Suprapubic skin (tissue), 4 donors: ENCODE measurements around the gene CEP170B. TPM values are rescaled to one million over a fixed set of nuclear protein-coding genes. Genes with fewer than 3 reads are reported as not detected.
"Not testable (repeated sequence)": the region's sequence is repeated elsewhere in the genome, so short reads cannot be mapped to it uniquely, and the experiment has no call there.

ENCODE experiments used
- DNase-seq, 2 donors: peaks; one replicate each; pipeline ENCODE4 v3.0.0-alpha.2; 2019; ENCODE audit warnings: low spot score in 2 of 2
- H3K27ac ChIP-seq: fragments of 200-600 bp; sonication (generic); one replicate; pipeline ENCODE4 v1.5.1; 2019
- H3K27me3 ChIP-seq: fragments of 200-600 bp; sonication (generic); one replicate; pipeline ENCODE4 v1.5.1; 2019
- H3K36me3 ChIP-seq: fragments of 200-600 bp; sonication (generic); one replicate; pipeline ENCODE4 v1.5.1; 2019
- H3K4me1 ChIP-seq: fragments of 200-600 bp; sonication (generic); one replicate; pipeline ENCODE4 v1.5.1; 2019
- H3K4me3 ChIP-seq: fragments of 200-600 bp; sonication (generic); one replicate; pipeline ENCODE4 v1.5.1; 2019; ENCODE audit warnings: mild to moderate bottlenecking
- H3K9me3 ChIP-seq: fragments of 200-600 bp; sonication (generic); one replicate; pipeline ENCODE4 v1.5.1; 2019
- CTCF ChIP-seq, 2 donors: fragments of 200-600 bp in 1 of 2; fragments of 450-650 bp in 1 of 2; sonication (generic) in 1 of 2; IDR thresholded peaks; one replicate each; pipeline ENCODE4 v1.5.1; 2016 to 2019; ENCODE audit warnings: antibody characterized with exemption in 2 of 2, mild to moderate bottlenecking in 1 of 2, moderate library complexity in 1 of 2
- EP300 ChIP-seq: sonication (generic); formaldehyde crosslinking; IDR thresholded peaks from one replicate; pipeline ENCODE4 v1.6.1; 2017; ENCODE audit warnings: antibody characterized with exemption
- POLR2A ChIP-seq, 2 donors: fragments of 450-650 bp; IDR thresholded peaks; one replicate each; pipeline ENCODE4 v1.6.1; 2017; ENCODE audit warnings: antibody characterized with exemption in 2 of 2, mild to moderate bottlenecking in 2 of 2, moderate library complexity in 2 of 2
- POLR2AphosphoS5 ChIP-seq, 3 donors: sonication (generic); formaldehyde crosslinking; IDR thresholded peaks; one replicate each; pipeline ENCODE4 v1.6.1; 2017; ENCODE audit warnings: antibody characterized with exemption in 3 of 3
- WGBS: methylation state at CpG from one replicate; pipeline ENCODE4 v1.1.5; 2018; 5-methylcytosine and 5-hydroxymethylcytosine counted together
- total RNA-seq, 4 donors: library from RNA; depleted of rRNA; stranded (reverse); fragments of >200 nt; gene quantifications; one replicate each; pipeline ENCODE4 v1.1.0, GENCODE V29; 2016

Gene CEP170B
- total RNA-seq, 4 donors from 2014 or later = 53.3 to 70.1 (median 60.4) TPM

GRCh38 chr14:104824353-104824997, 40.6 kb upstream of the CEP170B start:
- Histone ChIP-seq H3K9me3 (no peaks in the 10 kb centered on the region), H3K4me1 (peaks cover 31% of the 10 kb centered on the region), H3K36me3 (no peaks in the 10 kb centered on the region), H3K4me3 (no peak overlapping the region), H3K27me3 (no peaks in the 10 kb centered on the region), H3K27ac (no peak overlapping the region)
- DNase-seq = no peak
- TF ChIP-seq EP300 (no peak), CTCF (IDR thresholded peaks at IDR 0.05) (no peak), POLR2AphosphoS5 (IDR thresholded peaks at IDR 0.05) (no peak), POLR2A (IDR thresholded peaks at IDR 0.05) (no peak)
- 98% methylated on average over 2 of the region's 2 CpGs for WGBS

GRCh38 chr14:104826189-104826860, 38.7 kb upstream of the CEP170B start:
- peak overlapping the region; percentile 71 for H3K4me3 ChIP-seq
- TF ChIP-seq CTCF (IDR thresholded peaks at IDR 0.05) (peak; percentile 50 to 97), POLR2A (IDR thresholded peaks at IDR 0.05) (no peak)
- no peaks in the 10 kb centered on the region for H3K36me3 ChIP-seq
- DNase-seq = peak; percentile 91 to 95
- H3K27ac ChIP-seq = peak overlapping the region; percentile 34
- whole genome bisulfite sequencing = 2% methylated on average over 14 of the region's 54 CpGs
- no peaks in the 10 kb centered on the region for H3K9me3 ChIP-seq
- H3K27me3 ChIP-seq = no peaks in the 10 kb centered on the region
- peaks cover 23% of the 10 kb centered on the region for H3K4me1 ChIP-seq

GRCh38 chr14:104826861-104827176, 38.2 kb upstream of the CEP170B start:
- no peak for DNase-seq
- 0% methylated on average over 8 of the region's 27 CpGs for WGBS
- Histone ChIP-seq H3K27me3 (no peaks in the 10 kb centered on the region), H3K9me3 (no peaks in the 10 kb centered on the region), H3K4me3 (peak overlapping the region; percentile 71), H3K27ac (no peak overlapping the region), H3K4me1 (peaks cover 23% of the 10 kb centered on the region), H3K36me3 (no peaks in the 10 kb centered on the region)
- TF ChIP-seq EP300 (no peak), CTCF (IDR thresholded peaks at IDR 0.05) (no peak), POLR2AphosphoS5 (IDR thresholded peaks at IDR 0.05) (no peak), POLR2A (IDR thresholded peaks at IDR 0.05) (no peak)

- peaks cover 23% of the 10 kb centered on the region for H3K4me1 ChIP-seq
- WGBS = 20% methylated on average over 12 of the region's 39 CpGs
- H3K27me3 ChIP-seq = no peaks in the 10 kb centered on the region
- H3K27ac ChIP-seq = no peak overlapping the region
- H3K4me3 ChIP-seq = peak overlapping the region; percentile 71
- no peaks in the 10 kb centered on the region for H3K36me3 ChIP-seq
- DNase-seq = no peak
- no peaks in the 10 kb centered on the region for H3K9me3 ChIP-seq
- TF ChIP-seq EP300 (no peak), POLR2A (IDR thresholded peaks at IDR 0.05) (no peak), POLR2AphosphoS5 (IDR thresholded peaks at IDR 0.05) (no peak), CTCF (IDR thresholded peaks at IDR 0.05) (peak; percentile 17 to 55)
Measured at GRCh38 chr14:104827177-104828055, 37.7 kb upstream of the CEP170B start.

GRCh38 chr14:104830781-104831180, 34.3 kb upstream of the CEP170B start:
- no peaks in the 10 kb centered on the region for H3K9me3 ChIP-seq
- H3K4me3 ChIP-seq = no peak overlapping the region
- DNase-seq = no peak
- no peak for TF ChIP-seq CTCF (IDR thresholded peaks at IDR 0.05)
- no peak for TF ChIP-seq POLR2A (IDR thresholded peaks at IDR 0.05)
- TF ChIP-seq POLR2AphosphoS5 (IDR thresholded peaks at IDR 0.05) = no peak
- TF ChIP-seq EP300 = no peak
- H3K27ac ChIP-seq = no peak overlapping the region
- 73% methylated on average over 8 of the region's 9 CpGs for WGBS
- H3K4me1 ChIP-seq = peaks cover 20% of the 10 kb centered on the region
- no peaks in the 10 kb centered on the region for H3K27me3 ChIP-seq
- no peaks in the 10 kb centered on the region for H3K36me3 ChIP-seq

- not testable (repeated sequence) for H3K4me3 ChIP-seq, H3K36me3 ChIP-seq, H3K27ac ChIP-seq, H3K9me3 ChIP-seq, H3K4me1 ChIP-seq, H3K27me3 ChIP-seq
- DNase-seq = peak in 1 of 2 donors; percentile 46
- 97% methylated on average over 24 of the region's 41 CpGs for WGBS
Measured at GRCh38 chr14:104836171-104836935, 28.7 kb upstream of the CEP170B start.
